Stimulated activated CD8-positive, alpha-beta memory T cell treated with anti-CD3 and anti-CD28 coated beads, Interleukin-12 subunit alpha, Interleukin-12 subunit beta, amount 100 ng/mL, for 1 hour (primary cell): ENCODE measurements around the gene EVI2A.
A peak's percentile ranks its signal among the peaks of the same experiment; 100 is the strongest.
"Not testable (repeated sequence)": the region's sequence is repeated elsewhere in the genome, so short reads cannot be mapped to it uniquely, and the experiment has no call there.

Source experiments
- DNase-seq: peaks from one replicate; pipeline ENCODE4 v3.0.0-alpha.2; 2020; ENCODE audit warnings: low read depth

The EVI2A gene

DNA sequence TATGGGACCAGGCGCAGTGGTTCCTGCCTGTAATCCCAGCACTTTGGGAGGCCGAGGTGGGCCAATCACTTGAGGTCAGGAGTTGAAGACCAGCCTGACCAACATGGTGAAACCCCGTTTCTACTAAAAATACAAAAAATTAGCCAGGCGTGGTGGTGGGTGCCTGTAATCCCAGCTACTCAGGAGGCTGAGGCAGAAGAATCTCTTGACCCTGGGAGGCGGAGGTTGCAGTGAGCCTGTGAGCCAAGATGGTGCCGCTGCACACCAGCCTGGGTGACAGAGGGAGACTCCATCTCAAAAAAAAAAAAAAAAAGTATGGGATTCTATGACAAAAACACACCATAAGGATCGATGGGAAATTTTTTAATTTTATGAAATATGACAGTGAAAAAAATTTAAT, 9.2 kb downstream of the EVI2A start:
- not testable (repeated sequence) for DNase-seq

DNA sequence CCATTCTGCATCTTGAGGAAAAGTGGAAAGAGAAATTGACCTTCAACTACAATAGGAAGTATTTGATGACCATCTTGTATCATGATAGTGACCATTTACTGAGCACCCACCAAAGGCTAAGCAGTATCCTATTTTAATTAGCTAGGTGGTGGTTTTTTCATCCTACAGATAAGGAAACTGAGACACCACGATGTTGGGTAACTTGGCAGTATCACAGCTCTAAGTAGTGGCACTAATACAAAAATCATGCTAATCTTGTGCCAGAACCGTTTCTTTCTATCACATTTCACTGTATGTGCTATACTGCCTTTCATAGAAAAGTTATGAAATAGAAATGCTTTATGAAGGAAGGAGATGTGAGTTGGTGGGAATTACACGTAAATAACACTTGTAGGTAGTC, 9.9 kb downstream of the EVI2A start:
- DNase-seq: no peak

DNA sequence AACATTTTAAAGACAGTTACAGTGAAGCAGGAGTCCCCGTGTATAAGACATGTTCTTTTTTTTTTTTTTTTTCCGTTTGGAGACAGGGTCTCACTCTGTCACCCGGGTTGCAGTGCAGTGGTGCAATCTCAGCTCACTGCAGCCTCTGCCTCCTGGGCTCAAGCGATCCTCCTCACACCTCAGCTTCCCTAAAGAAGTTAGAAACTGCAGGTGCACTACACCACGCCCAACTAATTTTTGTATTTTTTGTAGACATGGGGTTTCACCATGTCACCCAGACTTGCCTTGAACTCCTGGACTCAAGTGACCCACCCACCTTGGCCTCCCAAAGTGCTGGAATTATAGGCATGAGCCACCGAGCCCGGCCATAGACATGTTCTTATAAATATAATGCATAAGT, 10.5 kb downstream of the EVI2A start:
- DNase-seq: no peak

DNA sequence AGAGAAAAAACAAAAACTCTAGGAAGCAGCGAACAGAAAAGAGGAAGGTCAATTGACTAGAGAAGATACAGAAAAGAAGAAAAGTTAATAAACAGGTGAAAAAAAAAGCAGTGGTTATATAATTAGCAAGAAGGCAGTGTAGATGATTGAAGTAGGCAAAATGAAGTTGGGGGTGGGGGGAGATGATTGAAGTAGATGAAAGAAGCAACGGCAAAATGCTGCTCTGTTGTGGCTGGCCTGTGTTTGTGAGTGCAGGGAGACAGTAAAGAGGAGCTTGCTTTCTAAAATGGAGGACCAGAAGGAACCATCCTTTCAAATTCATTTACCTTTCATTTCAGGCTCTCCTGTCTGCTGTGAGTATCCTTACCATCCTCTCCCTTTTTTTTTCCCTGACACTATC, 11.2 kb downstream of the EVI2A start:
- DNase-seq: peak; percentile 35

DNA sequence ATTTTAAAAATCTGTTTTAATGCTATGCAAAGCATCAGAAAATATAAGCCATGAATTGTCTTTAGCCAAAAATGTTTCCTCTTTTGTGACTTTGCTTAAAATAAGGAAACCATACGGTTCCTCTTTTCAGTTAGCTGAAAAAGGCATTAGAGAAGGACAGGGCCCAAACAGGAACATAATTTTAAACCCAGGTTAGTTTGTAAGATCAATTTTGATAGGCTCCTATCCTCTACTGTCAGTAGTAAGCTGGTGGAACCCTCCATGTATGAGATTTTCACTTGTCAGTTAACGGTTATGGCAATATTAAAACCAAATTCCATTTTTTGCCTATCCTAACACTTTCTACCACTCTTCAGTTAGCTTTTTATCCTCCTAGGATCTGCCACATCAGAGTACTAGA, 11.9 kb downstream of the EVI2A start:
- DNase-seq: no peak

DNA sequence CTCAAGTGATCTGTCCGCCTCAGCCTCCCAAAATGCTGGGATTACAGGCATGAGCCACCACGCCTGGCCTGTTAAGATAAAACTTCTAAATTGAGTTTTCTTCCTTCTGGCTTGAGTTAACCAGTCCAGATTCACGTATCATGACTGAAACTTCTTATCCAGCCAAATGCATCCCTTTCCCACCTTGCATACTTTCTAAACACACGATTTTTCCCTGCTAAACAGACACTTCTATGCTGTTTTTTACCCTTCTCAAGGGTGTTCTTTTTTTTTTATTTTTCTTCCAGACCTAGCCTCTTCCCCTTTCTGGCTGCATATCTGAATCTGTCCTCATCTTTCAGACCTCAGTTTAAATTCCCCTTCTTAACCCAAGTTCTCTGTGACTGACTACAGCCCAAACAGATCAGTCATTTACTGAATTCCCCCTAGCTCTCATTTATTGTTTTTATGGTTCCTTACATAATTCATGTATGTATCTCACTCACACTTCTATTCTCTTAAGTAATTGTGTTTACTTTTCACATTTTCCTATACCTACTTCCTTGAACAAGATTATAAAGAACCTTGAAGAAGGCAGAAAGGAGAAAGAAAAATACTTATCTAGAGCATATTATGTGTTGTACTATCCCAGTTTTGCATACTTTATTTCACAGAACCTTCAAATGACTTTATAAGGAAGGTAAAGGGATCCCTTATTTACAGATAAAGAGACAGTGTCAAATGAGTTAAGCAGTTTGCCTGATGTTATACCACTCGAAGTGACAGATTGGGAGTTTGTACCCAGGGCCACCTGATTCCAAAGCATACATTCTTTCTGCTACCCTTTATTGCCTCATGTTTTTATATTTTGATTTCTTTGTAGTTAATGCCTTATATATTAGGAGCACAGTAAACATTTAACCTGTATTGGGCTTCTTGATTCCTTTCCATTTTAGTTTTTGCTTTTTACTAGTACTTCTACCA, 12.8 kb downstream of the EVI2A start:
- DNase-seq: no peak

DNA sequence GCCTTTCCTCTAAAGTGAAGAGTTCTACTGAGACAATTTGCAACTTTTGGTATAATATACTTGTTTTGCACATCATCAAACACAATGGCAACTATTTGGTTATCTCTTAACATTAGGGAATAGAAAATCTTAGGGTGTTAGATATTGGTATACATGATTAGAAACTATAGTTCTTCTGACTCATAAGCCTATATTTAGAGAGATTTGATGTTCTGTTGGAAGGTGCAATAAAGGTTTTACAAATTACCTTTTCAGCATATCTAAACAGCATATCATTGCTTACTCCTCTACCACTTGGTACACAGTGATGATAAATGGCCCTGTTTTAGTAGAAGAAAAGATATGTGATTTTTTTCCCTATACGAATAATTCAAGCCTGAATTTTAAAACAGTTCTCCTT, 13.8 kb downstream of the EVI2A start:
- DNase-seq: no peak

DNA sequence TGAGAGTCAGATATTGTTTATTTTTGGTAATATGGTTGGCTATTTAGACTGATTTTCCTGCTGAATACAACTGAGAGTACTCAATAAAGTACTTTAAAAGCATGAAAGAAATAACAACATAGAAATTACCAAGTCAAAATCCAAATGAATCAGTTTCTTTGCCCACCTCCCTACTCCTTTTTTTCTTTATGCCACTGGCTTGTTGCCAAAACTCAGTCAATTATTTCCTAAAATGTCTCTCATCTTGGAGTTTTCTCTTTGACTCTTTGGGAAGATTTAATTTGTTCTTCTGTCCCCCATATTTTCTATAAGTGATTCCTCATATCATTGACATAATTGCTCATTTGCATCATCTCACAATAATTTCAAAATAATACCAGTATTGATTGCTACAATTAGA, 21.8 kb downstream of the EVI2A start:
- no peak for DNase-seq

DNA sequence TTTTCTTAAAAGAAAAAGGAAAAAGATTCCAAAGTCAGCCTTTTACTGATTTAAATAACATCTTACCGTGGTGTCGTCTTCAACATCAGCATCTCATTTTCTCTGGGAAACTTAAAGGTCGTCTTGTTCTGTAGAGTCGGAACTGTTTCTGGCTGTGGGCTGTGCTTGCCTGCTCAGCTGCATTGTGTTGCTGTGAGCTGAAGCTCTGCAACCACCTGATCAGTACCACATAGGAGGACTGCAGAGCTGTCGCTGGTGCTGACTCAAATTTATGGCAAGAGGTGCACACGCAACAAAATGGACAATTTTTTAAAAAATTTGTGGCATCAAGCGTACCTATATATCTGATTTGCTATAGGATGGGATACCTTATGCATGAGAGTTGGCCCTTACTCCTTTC, 24.3 kb downstream of the EVI2A start, which contains the start of gene OMG:
Gene OMG, minus strand, starts transcription at position 150 of the 400 bp plus-strand sequence. CDS start 908 bp downstream, outside the sequence.
- no peak for DNase-seq

DNA sequence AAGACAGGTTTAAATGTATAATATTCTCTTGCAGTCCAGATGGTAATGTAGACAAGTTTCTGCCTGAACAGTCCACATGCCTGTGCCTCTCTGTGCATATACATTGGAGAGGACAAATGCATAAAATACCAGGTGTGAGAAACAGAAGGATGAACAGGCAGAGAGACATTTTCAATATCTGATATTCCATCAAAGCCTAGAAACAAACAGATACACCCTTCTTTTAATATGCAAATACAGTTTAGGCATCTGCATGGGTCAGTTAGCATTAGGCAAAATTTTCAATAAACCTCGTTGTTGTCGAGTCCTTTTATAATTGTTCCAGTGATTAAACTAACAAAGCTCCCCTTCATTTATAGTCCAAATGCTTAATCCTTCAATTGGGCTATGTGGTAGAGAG, 25.3 kb downstream of the EVI2A start:
- DNase-seq: no peak

DNA sequence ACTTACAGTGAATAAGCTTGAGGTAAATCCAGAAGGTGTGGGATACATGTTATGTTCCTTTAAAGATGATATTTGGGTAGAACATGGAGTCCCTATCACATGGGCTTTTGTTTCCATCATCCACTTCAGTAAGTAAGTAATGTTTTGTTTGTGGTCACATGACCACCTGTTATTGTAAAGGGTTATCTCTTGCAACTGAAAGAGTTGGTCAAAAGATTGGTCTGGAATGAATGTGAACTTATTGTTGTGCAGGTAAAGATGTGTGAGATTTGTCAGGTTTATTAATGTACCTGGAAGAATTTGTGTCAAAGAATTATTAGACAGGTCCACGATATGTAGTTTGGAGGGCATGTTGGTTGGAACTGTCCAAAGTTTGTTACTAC, 25.9 kb downstream of the EVI2A start:
- no peak for DNase-seq

DNA sequence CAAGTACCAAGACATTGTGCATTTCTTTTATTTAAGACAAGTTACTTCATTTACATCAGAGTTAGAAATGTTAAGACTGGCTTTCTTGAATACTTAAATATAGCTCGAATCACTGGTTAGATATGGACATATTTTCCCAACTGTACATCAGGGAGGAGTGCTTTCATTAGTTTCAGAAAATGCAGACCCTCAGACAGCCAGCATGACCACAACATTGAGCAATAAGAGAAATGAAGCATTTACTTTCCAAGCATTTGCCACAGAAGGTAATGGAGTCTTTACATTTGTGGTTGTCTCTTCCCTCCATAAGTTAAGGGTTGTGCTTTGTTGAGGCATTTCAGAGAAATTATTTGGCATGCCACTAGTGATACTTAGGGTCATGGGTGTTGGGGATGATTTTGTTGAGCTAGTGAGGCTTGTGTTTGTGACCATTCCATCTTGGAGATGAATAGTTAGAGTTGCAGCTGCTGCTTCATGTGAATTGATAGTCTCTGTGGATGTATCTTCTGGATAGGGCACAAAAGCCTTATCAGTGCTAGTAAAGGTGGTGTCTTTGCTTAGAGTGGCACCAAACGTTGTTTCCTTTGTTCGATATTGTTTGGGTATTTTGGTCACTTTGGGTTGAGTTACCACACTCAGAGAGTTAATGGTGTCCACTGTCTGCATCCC, 26.5 kb downstream of the EVI2A start:
- DNase-seq: no peak

DNA sequence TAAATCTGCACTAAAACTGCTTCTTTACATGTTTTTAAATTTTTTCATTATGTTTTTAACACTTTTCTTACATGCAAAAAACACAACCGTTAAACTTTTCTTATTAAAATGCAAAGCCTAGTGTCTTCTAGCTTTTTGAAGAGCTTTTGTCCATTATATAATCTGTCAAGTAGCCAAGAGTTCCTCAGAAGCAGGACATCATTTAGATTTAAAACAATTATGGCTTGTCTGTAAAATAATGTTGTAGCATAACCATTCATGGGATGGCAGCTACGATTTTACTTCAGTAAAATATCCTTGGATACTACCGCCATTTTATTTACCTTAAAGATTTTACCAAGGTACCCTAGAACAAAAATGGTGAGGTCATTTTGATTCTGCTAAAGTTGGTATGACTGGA, 27.2 kb downstream of the EVI2A start:
- DNase-seq: no peak

DNA sequence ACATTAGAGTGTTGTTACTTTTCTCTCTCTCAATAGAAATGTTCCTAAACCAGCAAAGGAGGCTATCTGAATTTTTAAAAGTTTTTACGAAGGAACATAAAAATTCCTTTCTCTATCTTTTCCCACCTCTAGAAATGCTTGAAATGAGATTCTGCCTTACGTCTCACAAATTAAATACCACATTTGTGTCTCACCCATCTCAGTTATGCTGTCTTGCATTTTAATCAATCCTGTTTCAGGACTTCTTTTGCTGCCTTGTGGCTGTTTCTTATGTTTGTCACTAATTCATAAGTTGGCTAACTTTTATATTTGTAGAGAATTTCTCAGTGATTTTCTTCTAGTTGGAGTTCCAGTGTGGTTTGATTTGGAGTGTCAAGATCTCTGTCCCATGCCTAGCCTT, 27.8 kb downstream of the EVI2A start:
- no peak for DNase-seq

DNA sequence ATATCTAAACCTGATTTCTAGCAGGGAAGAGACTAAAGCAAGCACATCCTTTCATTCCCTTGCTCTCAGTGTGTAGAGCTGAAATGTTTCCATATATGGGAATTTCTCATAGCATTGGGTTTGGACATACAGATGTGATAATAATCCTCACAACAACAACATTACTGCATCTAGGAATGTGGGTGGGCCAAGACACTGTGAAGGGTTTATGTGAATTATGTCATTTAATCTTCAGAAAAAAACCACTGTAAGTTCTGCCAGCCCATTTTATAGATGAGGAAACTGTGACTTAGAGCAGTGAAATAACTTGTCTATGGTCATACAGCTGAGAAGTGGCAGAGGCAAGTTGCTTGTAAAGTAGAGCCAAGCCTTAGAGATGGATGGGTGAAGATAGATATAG, 29.6 kb downstream of the EVI2A start:
- no peak for DNase-seq

DNA sequence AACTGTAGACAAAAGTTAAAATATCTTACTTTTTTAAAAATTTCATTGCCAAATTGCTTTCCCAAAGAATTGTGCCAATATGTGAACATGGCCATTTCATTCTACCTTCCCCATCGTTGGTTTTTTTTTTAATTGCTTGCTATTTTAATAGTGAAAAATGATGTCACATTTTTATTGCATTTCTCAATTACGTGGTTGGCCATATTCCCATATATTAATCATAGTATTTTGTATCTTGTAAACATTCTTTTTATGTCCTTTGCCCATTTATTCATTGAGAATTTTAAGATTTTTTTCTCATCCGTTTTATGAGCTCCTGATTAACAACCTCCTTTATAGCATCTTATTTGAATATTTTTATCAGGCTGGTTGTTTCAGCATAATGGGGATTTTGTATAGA, 31.6 kb downstream of the EVI2A start:
- DNase-seq: no peak

DNA sequence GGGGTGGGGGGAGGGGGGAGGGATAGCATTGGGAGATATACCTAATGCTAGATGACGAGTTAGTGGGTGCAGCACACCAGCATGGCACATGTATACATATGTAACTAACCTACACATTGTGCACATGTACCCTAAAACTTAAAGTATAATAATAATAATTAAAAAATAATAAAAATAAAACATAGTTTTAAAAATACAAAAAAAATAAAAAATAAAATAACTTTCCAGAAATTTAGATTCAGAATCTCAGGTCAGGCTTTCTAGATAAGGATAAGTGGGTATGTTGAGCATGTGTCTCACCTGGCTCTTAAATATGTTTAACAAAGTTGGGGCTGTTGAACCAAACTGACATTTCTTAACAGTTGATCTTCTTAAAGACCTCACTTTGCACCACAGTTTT, 33.5 kb downstream of the EVI2A start:
- not testable (repeated sequence) for DNase-seq

DNA sequence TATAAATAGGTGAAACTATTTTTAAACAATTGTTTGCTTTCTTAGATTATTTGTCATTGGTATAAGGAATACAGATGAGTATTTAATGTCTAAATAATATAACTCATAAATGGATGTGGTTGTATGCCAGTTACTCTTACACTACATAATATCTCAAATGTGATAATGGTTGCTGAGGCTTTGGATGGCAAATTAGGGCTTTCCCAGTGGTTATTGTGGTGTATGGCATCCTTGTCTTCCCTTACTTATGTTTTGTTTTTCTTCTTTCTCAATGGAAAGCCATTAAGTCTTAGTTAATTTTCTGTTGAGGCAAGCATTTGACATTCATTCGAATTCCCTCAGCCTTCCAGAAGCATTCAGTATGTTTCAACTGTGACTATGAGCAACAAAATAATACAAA, 34.8 kb downstream of the EVI2A start:
- no peak for DNase-seq

DNA sequence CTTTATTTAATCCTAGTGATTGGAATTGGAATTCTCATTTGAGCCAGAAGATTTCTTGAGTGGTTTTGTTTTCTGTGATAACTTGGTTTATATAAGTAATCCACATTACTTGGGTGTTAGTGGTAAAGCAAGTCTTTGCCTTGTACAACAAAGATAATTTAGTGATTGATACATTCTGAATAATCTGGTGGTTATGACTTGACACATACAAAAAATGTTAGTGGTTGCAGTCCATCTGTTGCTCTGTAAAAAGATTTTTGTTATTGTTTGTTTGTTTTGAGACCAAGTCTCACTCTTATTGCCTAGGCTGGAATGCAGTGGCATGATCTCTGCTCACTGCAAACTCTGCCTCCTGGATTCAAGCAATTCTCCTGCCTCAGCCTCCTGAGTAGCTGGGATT, 37.6 kb downstream of the EVI2A start:
- no peak for DNase-seq

DNA sequence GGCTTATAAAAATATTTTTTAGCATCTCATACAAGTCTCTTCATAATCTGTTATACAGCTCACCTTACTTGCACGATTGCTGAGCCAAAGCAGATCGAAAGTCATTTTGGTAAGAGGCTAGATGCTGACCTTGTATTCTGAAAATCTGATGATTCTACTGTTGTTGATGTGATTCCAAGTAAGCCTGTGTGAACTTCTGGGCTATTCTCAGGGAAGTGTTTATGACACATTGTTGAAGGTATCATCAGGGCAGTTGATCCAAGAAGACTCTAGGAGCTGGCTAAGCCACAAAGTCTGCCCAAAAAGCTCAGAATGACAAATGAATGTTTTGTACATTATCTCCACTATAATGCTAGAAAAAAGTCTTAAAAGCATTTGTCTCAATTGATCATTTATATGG, 40.4 kb downstream of the EVI2A start:
- DNase-seq: no peak

DNA sequence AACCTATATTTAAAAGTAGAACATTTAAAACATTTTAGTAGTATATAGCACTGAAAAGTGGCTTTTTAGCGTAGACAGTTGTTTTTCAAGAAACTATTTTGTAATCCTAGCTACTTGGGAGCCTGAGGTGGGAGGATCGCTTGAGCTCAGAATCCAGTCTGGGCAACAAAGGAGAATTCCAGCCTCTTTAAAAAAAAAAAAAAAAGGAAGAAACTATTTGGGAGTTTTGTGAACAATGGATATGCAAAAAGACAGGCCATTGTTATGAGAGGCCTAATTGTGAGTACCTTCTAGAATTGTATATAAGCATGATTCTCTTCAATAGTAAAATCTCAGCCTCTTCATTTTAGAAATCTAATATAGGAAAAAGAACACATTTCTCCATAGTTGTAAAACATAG, 42.0 kb downstream of the EVI2A start:
- no peak for DNase-seq

DNA sequence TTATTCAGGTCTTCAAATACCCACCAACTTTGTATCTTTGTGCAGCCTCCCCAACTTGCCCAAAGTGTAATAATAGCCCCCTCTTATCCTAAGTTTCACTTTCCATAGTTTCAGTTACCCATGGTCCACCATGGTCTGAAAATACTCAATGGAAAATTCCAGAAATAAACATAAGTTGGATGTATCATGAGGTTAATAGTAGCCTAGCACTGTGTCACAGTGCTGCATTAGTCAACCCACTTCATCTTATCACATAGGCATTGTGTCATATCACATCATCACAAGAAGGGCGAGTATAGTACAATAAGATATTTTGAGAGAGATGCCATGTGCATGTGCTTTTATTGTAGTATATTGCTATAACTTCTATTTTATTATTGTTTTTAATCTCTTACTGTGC, 46.3 kb downstream of the EVI2A start:
- DNase-seq: no peak

DNA sequence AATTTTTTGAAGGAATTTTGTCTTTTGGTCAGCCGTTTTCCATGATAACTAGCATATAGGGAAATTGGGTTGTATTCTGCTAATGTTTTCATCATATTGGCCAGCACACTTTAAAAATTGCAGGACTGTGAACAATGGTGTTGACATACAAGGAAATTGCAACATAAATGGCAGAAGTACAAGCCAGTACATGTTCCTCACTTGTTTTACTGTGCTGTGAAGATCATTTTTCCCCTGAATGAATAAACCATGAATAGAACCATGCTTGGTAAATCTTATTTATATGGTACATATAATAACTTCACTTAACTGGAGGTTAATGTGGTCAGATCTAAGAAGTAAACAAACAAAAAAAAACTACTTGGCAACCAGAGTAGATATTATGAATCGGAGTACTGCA, 47.2 kb downstream of the EVI2A start:
- DNase-seq: no peak

DNA sequence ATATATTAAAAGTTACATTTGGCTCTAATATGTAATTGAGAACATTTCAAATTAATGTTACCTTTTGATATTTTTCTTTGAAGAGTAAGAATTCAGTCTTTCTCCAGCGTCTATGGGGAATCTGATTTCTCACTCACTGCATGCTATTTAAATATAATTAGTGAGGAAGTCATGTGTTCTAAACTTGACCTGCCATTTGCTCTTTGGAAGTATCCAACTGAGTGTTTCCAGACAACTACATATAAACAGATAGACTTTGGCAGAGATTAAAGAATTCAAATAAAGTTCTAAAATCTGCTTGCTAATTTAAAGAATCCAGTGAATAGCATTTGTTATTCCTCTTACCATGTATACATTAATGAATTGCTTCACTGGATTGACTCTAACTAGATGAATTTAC, 47.9 kb downstream of the EVI2A start:
- no peak for DNase-seq
